Epithelial cell of proximal tubule (primary cell): ENCODE results near the gene RANBP1. TPM values are rescaled to one million over a fixed set of nuclear protein-coding genes. Genes with fewer than 3 reads are reported as not detected.
"Not testable (repeated sequence)": the region's sequence is repeated elsewhere in the genome, so short reads cannot be mapped to it uniquely, and the experiment has no call there.

Experiments used
- DNase-seq: peaks from one replicate; pipeline ENCODE4 v3.0.0-alpha.2; 2011; ENCODE audit warnings: low read depth
- H3K4me3 ChIP-seq: 2 replicates; pipeline ENCODE4 v1.5.1; 2011; ENCODE audit warnings: low read depth, mild to moderate bottlenecking, low read length
- total RNA-seq: library from RNA; depleted of rRNA; stranded (reverse); fragments of >200 nt; gene quantifications from 2 replicates; pipeline ENCODE4 v1.2.3, GENCODE V29; 2015
- TF ChIP-seq, protein P1 (sequence below): conservative IDR thresholded peaks from 2 replicates; pipeline ENCODE4 v1.5.1; 2012; ENCODE audit warnings: low read depth, mild to moderate bottlenecking, low read length

The RANBP1 gene
- 1,034 and 1,401 TPM in 2 replicates for total RNA-seq

DNA sequence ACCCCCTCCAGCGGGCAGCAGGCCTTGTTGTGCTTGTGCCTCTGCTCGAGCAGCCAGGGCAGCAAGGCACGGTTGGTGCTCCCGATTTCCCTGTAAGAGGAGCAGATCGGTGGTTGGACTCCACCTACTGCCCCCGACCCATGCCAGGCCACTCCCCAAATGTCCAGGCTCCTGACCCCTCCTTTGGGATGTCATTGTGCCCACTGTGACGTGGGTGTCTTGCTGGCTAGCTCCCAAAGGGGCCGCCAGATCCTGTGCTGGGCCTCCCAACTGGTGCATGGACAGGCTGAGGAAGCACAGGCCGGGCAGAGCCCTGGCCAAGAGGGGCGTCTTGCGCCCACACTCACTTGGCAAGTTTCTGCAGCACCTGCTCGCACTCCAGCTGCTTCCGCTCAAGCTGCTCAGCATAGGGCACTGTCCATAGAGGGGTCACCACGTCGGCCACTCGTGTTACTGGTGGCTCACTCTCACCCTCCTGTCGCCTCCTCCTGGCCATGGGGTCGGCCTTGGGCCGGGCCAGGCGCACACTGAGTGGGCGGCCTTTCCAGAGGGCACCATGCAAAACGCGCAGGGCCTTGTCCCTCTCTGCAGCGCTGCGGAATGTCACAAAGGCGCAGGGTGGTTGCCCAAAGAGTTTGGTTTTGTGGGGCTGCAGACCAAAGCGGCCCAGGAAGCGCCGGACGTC lies at the start of gene RANBP1:
Gene RANBP1, plus strand, starts transcription at position 414 of the 685 bp plus-strand sequence. Its CDS starts 81 bp downstream, at position 495.
- DNase-seq, result no peak
- H3K4me3 ChIP-seq, result peak within 1 kb of the TSS; percentile 95
- TF ChIP-seq, protein P1, sequence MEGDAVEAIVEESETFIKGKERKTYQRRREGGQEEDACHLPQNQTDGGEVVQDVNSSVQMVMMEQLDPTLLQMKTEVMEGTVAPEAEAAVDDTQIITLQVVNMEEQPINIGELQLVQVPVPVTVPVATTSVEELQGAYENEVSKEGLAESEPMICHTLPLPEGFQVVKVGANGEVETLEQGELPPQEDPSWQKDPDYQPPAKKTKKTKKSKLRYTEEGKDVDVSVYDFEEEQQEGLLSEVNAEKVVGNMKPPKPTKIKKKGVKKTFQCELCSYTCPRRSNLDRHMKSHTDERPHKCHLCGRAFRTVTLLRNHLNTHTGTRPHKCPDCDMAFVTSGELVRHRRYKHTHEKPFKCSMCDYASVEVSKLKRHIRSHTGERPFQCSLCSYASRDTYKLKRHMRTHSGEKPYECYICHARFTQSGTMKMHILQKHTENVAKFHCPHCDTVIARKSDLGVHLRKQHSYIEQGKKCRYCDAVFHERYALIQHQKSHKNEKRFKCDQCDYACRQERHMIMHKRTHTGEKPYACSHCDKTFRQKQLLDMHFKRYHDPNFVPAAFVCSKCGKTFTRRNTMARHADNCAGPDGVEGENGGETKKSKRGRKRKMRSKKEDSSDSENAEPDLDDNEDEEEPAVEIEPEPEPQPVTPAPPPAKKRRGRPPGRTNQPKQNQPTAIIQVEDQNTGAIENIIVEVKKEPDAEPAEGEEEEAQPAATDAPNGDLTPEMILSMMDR, result no peak

DNA sequence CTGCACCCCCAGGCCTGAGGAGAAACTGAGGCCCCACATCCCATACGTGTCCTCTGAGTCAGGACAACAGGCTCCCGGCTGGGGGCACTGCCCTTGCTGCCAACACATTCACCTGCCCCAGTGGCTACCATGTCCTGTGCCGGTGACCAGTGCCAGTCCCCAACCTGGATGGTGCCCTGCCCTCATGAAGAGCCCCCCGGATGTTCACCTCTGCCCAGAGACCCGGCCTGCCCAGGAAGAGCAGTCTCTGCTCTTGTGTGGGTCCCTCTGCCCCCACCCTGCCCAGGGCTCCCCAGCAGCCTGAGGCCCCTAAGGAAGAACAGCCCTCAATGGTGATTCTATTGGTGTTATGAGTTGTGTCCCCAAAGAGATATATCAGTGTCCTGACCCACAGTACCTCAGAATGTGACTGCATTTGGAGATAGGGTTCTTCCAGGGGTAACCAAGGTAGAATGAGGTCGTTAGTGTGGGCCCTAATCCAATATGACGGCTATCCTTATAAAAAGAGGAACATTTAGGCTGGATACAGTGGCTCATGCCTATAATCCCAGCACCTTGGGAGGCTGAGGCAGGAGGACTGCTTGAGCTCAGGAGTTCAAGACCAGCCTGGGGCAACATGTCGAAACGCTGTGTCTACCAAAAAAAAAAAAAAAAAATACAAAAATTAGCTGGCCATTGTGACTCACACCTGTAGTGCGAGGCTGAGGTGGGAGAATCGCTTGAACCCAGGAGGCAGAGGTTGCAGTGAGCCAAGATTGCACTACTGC lies 49.1 kb upstream of the RANBP1 start:
- TF ChIP-seq, protein P1, result no peak
- DNase-seq, result no peak
- no peak overlapping the region for H3K4me3 ChIP-seq

DNA sequence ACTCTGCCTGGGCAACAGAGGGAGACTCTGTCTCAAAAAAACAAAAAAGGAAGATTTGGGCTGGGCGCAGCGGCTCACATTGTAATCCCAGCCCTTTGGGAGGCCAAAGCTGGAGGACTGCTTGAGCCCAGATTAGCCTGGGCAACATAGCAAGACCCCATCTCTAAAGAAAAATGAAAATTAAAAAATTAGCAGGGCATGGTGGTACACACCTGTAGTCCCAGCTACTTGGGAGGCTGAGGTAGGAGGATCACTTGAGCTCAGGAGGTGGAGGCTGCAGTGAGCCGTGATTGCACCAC lies 48.6 kb upstream of the RANBP1 start:
- DNase-seq, H3K4me3 ChIP-seq: not testable (repeated sequence)

DNA sequence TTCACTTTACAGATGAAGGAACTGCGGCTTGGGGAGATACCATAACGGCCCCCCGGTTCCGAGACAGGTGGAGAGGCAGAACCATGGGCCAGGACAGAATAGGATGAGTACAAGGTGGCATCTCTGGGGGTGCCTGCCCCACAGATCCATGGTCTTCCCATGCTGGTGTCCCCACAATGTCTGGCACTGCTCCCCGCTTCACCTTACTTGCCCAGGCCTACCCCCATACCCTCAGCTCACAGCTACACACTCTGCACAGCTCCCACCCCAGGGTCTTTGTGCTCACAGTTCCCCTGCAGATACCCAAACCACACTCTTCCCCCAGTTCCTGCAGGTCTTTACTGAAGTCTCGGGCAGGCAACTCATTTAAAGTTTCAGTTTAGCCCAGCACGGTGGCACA lies 47.3 kb upstream of the RANBP1 start:
- TF ChIP-seq, protein P1, result no peak
- DNase-seq, result no peak
- no peak overlapping the region for H3K4me3 ChIP-seq

DNA sequence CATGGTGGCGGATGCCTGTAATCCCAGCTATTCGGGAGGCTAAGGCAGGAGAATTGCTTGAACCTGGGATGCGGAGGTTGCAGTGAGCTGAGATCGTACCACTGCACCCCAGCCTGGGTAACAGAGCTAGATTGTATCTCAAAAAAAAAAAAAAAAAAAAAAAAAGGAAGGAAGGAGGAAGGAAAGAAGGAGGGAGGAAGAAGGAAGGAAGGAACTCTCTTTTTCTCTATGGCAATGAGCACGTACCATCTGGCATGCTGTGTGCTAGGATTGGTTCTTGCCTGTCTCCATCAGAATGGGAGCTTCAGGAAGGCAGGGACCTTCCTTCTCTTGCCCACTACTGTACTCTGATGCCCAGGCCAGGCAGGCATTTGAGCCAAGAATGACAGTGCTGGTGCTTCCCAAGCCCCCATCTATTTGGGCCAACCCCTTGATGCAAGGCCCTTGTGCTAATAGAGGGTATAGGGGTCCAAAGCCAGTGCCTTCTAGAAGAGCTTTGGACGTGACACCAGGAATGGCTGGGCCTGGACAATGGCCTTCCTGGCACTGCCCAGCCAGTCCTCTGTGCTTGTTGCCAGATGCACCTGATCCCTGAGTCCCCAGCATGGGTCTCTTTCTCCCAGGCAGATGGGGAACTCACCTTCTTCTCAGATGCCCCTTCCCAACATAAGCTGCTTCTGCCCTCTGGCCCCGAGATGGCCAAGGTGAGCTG lies 46.4 kb upstream of the RANBP1 start:
- DNase-seq, result no peak
- H3K4me3 ChIP-seq, result no peak overlapping the region
- TF ChIP-seq, protein P1, result no peak

DNA sequence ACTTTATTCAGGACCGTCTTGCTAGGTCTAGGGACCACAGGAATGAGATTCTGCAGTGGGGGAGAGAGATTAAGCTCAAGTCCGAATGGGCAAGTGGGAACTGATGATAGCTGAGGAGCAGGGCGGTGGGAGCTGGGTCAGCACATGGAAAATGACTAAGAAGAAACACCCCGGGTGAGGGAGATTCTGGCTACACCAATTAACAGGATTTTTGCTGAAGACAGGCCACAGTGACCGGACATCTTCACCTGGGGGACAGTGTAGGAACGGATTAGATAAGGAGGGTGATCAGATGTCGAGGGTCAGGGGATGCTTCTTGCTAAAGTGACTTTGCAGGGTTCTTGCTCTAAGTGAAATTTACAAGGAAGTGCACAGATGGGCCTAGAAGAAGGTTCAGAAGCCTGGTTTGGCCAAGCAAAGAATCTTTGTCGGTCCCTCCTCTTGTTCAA lies 44.4 kb upstream of the RANBP1 start:
- TF ChIP-seq, protein P1, result no peak
- DNase-seq, result no peak
- H3K4me3 ChIP-seq, result no peak overlapping the region

DNA sequence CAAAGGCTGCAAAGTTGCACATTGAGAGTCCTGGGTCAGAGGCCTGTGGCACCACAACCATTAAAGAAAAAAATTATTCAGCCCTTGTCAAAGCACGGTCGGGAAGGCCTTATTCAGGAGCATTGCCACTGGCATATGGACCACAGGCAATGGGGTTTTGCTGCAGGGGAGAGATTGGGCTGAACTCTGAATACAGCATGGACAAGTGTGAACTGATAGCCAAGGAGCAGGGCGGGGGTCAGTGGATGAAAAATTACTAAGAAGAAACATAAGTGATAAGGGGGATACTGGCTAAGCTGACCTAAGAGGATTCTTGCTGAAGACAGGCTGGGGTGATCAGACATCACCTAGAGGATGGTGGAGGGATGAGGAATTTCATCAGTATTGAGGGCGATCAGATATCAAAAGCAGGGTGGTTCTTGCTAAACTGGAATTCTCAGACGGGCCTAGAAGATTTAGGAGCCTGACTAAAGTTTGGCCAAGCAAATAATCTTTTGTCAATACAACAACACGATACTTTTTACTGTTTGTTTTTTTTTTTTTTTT lies 39.2 kb upstream of the RANBP1 start:
- no peak for DNase-seq
- no peak overlapping the region for H3K4me3 ChIP-seq
- TF ChIP-seq, protein P1, result no peak
